Heart left ventricle (tissue), 16 donors: ENCODE results near the gene SIM1. TPM values are rescaled to one million over a fixed set of nuclear protein-coding genes. Genes with fewer than 3 reads are reported as not detected.

ENCODE experiments used
- ATAC-seq, 4 donors: fragments of 200-7000 bp; cut with Tn5 transposase; one replicate each; pipeline ENCODE4 v1.9.1; 2020 to 2022; ENCODE audit warnings: moderate library complexity in 4 of 4, mild to moderate bottlenecking in 3 of 4, moderate number of reproducible peaks in 1 of 4
- DNase-seq, 5 donors: peaks; one replicate each; pipeline ENCODE4 v3.0.0-alpha.2; 2020
- H3K27ac ChIP-seq, 12 donors: fragments of 200-600 bp; sonication (generic) in 4 of 12; one replicate each; pipeline versions ENCODE4 v1.5.0 to v1.8.0; 2016 to 2022; ENCODE audit warnings: mild to moderate bottlenecking in 2 of 12
- H3K27me3 ChIP-seq, 9 donors: fragments of 200-600 bp; sonication (generic) in 2 of 9; one replicate each; pipeline versions ENCODE4 v1.5.1 to v1.8.0; 2016 to 2022; ENCODE audit warnings: mild to moderate bottlenecking in 3 of 9
- H3K36me3 ChIP-seq, 9 donors: fragments of 200-600 bp; sonication (generic) in 2 of 9; one replicate each; pipeline versions ENCODE4 v1.5.0 to v1.8.0; 2018 to 2022; ENCODE audit warnings: mild to moderate bottlenecking in 2 of 9
- H3K4me1 ChIP-seq, 12 donors: fragments of 200-600 bp; sonication (generic) in 4 of 12; one replicate each; pipeline versions ENCODE4 v1.5.0 to v1.8.0; 2016 to 2022; ENCODE audit warnings: mild to moderate bottlenecking in 3 of 12
- H3K4me3 ChIP-seq, 12 donors: fragments of 200-600 bp; sonication (generic) in 4 of 12; one replicate each; pipeline versions ENCODE4 v1.5.0 to v1.8.0; 2017 to 2022; ENCODE audit warnings: mild to moderate bottlenecking in 9 of 12, moderate library complexity in 4 of 12
- H3K9me3 ChIP-seq, 12 donors: fragments of 200-600 bp; sonication (generic) in 4 of 12; one replicate each; pipeline versions ENCODE4 v1.5.0 to v1.8.0; 2016 to 2022; ENCODE audit warnings: mild to moderate bottlenecking in 1 of 12
- CTCF ChIP-seq, 12 donors: fragments of 200-600 bp; sonication (generic) in 4 of 12; IDR thresholded peaks; one replicate each; pipeline versions ENCODE4 v1.5.0 to v1.8.0; 2018 to 2022; ENCODE audit warnings: antibody characterized with exemption in 12 of 12, mild to moderate bottlenecking in 5 of 12
- POLR2A ChIP-seq, 2 donors: fragments of 450-650 bp; IDR thresholded peaks; one replicate each; pipeline ENCODE4 v1.6.1; 2017; ENCODE audit warnings: antibody characterized with exemption in 2 of 2, mild to moderate bottlenecking in 2 of 2, moderate library complexity in 2 of 2
- WGBS, 4 donors: extraction: QIAGEN DNeasy Blood & Tissue Kit in 2 of 4; methylation state at CpG; one replicate each; pipeline versions ENCODE4 v1.1.5 to v1.1.7; 2013 to 2018; 5-methylcytosine and 5-hydroxymethylcytosine counted together
- intact Hi-C, 10 donors: fragments of 100-400 bp; cut with DNase I; formaldehyde crosslinking; loops; one replicate each; pipeline versions ENCODE4 v1.11.1 to v1.14.2; 2022
- polyA plus RNA-seq, 2 donors: library from polyadenylated mRNA; stranded (reverse); fragments of 200-250 nt; gene quantifications; one replicate each; pipeline ENCODE4 v1.2.3, GENCODE V29; 2013
- total RNA-seq, 9 donors: library from RNA; depleted of rRNA in 2 of 9; stranded (reverse); fragments of >200 nt in 2 of 9; fragmentation: NEBNext Ultra II Directional in 3 of 9; extraction: Animal tissue kit (Norgen Biotek cat#: 25700) in 3 of 9; gene quantifications; one replicate each; pipeline versions ENCODE4 v1.1.0 to v1.2.4, GENCODE V29; 2016 to 2023
- donor health status: ischemic (EF 13 %, LVEDD 7.1; RV severe dilation, severe dysfunction).
- donor health status: healthy with polysubstance abuse.
- donor health status: DM: no; HTN: yes; CAD: no.
- donor health status: DM: no; HTN: no; CAD: no.
- donor health status: ischemic (EF 25% LVEDD 6.9; RV normal size, moderate dysfunction).
- donor health status: ischemic (EF 25% LVEDD 5.7; RV mildly dilated, moderate dysfunction).
- donor health status: healthy.
- donor health status: DM: yes; HTN: yes; CAD: no.
- donor health status: ischemic (EF 35%, LVEDD 5.7; RV mildly dilated, moderate dysfunction).
- donor health status: nonischemic (EF 11% LVEDD 7.7; RV severe dilation, severe dysfunction).
- donor health status: DM: yes; HTN: yes; CAD: no.
- donor health status: PGD.
- donor health status: ischemic (EF 29% LVEDD 5.4; RV normal size, mild dysfunction).
- donor health status: nonischemic (EF 23%, LVEDD 6.1; RV moderate dilation, normal function).

The SIM1 gene
- total and polyA plus RNA-seq, 11 donors = 0.50 TPM; not detected in 10

DNA sequence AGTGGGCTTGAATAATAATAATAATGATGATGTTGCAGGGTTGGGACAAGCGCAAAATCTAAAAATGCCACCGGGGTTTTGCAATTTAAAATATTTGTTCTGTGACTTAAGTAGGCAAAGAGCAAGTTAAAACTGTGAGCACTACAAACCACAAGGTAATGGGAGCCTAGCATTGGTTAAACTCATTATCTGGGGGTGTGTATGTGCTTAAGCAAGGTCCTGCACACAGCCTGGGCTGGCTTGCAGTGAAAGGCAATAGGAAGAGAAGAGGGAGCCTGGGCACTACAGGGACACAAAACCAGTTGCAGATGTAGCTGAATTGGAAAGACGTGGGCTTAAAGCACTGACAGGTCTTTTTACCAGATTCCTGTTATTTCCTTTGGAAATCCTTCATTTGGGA, 11.7 kb downstream of the SIM1 start:
- no peak for DNase-seq
- Histone ChIP-seq H3K9me3 (no peaks in the 10 kb centered on the region), H3K36me3 (no peaks in the 10 kb centered on the region), H3K4me1 (peaks cover 0 to 6% (median 0%) of the 10 kb centered on the region in 12 donors), H3K4me3 (no peak overlapping the region), H3K27ac (no peak overlapping the region), H3K27me3 (peaks cover 74 to 98% (median 88%) of the 10 kb centered on the region in 9 donors)
- intact Hi-C loops = loop anchor here in 1 of 10 donors (10.0 kb wide), 1 partner anchor 608 kb away; no protein-coding TSS in a partner anchor
- 20 to 33% (median 30%) methylated on average over 3 of the region's 3 CpGs for WGBS, 4 donors
- no peak for TF ChIP-seq CTCF (IDR thresholded peaks at IDR 0.05)
- no peak for TF ChIP-seq POLR2A (IDR thresholded peaks at IDR 0.05)
- ATAC-seq = no peak

- peaks cover 72 to 98% (median 88%) of the 10 kb centered on the region in 9 donors for H3K27me3 ChIP-seq
- no peak for DNase-seq
- H3K4me1 ChIP-seq = peaks cover 0 to 14% (median 4%) of the 10 kb centered on the region in 12 donors
- TF ChIP-seq POLR2A (IDR thresholded peaks at IDR 0.05) = no peak
- TF ChIP-seq CTCF (IDR thresholded peaks at IDR 0.05) = no peak
- intact Hi-C loops = loop anchor here in 1 of 10 donors (10.0 kb wide), 1 partner anchor 607 kb away; no protein-coding TSS in a partner anchor
- no peak overlapping the region for H3K27ac ChIP-seq
- H3K4me3 ChIP-seq = no peak overlapping the region
- no peaks in the 10 kb centered on the region for H3K36me3 ChIP-seq
- no peaks in the 10 kb centered on the region for H3K9me3 ChIP-seq
- 61 to 77% (median 64%) methylated on average over 1 of the region's 1 CpG for WGBS, 4 donors
- no peak for ATAC-seq
These were observed 13.1 kb downstream of the SIM1 start for GRCh38 chr6:100451577-100451976.

- no peak for DNase-seq
- no peak for ATAC-seq
- 8 to 18% (median 12%) methylated on average over 34 to 38 of the region's 38 CpGs for WGBS, 4 donors
These were observed 15.5 kb downstream of the SIM1 start for GRCh38 chr6:100449239-100449691.

More at GRCh38 chr6:100449239-100449691, 15.5 kb downstream of the SIM1 start:
- H3K4me1 ChIP-seq = peaks cover 0 to 18% (median 4%) of the 10 kb centered on the region in 12 donors
- peaks cover 57 to 98% (median 88%) of the 10 kb centered on the region in 9 donors for H3K27me3 ChIP-seq
- no peak overlapping the region for H3K27ac ChIP-seq
- no peaks in the 10 kb centered on the region for H3K36me3 ChIP-seq
- no peaks in the 10 kb centered on the region for H3K9me3 ChIP-seq
- intact Hi-C loops = no loop called here
- H3K4me3 ChIP-seq = no peak overlapping the region
- TF ChIP-seq CTCF (IDR thresholded peaks at IDR 0.05) (no peak), POLR2A (IDR thresholded peaks at IDR 0.05) (no peak)
